ENCODE results near the gene HMOX1.

- TF ChIP-seq CTCF (IDR thresholded peaks at IDR 0.05) (no peak), POLR2A (IDR thresholded peaks at IDR 0.05) (no peak)
Measured at GRCh38 chr22:35404176-35404575, 23.3 kb downstream of the HMOX1 start.
